GM12873 (cell line): ENCODE data around the gene ZP1.
A peak's percentile ranks its signal among the peaks of the same experiment; 100 is the strongest.

Experiments used
- CTCF ChIP-seq: IDR thresholded peaks from 2 replicates; pipeline ENCODE4 v1.5.1; 2012; ENCODE audit warnings: low read depth, mild to moderate bottlenecking, moderate library complexity, low read length, control low read depth; ENCODE audit not compliant: insufficient read depth; ENCODE audit errors: missing control alignments

The ZP1 gene

DNA sequence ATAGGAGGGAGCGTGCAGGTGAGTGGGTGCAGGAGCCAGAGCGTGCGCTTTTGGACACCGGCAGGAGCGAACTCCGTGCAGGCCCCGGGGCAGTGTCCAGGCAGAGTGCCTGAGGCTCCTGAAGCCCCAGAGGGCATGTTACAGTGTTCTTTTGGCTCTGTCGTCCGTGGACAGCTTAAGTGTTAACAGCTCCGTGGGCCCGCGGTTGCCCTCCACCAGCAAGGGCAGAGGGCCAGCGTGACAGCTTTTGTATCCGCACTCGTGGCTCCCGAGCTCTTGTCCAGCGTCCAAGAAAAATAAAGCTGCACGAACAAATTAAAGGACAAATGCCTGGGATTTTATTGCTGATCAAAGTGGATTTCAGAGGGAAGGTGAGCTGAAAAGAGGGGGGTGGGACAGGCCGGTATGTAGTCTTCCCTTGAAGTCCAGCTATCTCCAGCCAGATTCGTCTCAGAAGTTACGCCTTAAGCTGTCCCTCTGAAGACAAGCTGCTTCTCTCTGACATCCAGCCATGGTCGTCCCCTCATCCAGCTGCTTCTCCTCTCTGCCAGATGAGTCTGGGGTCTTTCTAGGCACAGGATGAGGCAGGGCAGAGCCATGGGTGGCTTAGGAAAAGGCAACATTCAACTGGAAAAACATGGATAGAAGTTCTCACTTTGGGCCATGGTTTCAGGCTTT is 45.6 kb downstream of the ZP1 start:
- no peak for TF ChIP-seq CTCF

GRCh38 chr11:60913793-60914632 is 46.7 kb downstream of the ZP1 start, which contains the start of gene TMEM109:
TSS of gene TMEM109 (plus strand) at chr11:60914158. CDS start at chr11:60919694, 5,536 bp downstream.
- TF ChIP-seq CTCF = no peak

DNA sequence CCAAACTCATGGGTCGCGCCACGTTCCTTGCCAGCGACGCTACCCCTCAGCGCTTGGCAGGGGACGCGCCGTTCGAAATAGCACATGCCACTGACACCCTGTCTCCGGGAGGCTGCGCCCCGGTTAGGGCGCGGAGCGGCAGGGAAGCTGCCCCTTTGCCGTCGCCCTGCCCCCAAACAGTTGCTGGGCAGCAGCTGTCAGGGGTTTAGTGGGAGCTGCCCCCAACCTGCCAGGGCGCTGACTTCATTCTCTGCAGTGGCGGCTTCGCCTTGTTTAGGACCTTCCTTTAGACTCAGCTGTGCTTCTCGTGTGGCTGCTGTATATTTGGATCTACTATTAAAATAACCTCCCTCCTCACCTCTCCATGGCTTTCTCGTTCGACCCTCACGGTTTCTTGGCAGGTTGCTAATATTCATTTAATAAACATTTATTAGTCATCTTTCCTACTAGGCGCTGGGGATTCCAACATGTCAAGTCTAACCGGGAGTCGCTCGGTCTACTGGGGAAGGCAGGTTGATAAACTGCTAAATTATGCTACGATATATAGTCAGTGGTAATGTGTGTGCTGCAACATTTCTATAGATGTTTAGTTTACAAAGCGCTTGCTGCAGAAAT is 47.4 kb downstream of the ZP1 start:
- no peak for TF ChIP-seq CTCF

DNA sequence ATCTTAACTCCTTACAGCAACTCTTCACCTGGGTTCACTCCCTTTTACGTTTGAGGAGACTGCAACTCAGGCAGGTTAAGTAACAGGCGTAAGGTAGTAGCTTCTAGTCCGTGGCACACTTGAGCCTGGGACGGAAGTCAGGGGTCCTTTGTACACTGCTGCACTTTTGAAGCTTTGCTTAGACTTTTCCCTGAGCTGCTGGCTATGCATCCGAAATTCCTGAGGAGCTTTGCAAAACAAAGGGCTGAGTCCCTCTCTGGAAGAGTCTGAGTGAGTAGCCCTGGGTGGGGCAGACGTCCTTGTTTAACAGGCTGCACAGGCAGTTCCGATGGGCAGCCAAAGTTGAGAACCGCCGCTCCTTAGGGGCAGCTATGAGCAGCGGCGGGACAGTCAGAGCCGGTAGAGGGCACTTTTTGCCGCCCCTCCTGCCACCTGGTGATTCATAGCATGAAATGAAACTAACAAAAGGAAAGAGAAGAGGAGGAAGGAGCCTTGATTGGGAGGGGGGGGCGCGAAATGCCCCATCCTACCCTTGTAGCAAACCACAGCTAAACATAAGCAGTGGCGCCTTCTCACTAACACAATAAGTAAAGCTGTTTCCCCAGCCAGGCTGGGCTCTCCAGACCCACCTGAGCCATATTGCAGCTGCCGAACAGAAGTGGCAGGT is 48.0 kb downstream of the ZP1 start:
- peak; percentile 53 for TF ChIP-seq CTCF

DNA sequence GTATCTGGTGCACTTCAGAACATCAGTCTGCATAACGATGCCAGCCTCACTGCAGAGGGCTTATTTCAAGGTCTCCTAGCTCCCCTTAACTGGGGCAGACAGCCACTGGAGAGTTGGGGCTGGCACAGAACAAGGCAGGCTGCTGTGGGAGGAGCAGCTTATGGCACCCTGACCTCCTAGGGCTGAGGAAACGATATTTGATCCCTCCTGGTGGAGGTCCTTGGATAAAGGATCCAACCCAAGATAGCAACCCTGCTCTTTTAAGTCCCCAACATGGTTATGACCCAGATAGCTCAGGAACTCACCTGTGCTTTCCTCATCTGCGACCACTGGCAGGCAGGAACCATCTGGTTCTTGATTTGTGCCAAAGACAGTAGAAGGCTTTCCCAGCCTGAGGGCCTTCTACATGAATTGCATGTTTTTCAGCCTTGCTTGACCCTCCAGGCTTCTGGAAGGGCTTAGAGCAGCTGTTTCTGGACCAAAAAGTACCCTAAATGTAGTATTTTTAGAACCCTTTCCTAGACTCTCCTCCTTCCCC is 49.4 kb downstream of the ZP1 start:
- no peak for TF ChIP-seq CTCF

DNA sequence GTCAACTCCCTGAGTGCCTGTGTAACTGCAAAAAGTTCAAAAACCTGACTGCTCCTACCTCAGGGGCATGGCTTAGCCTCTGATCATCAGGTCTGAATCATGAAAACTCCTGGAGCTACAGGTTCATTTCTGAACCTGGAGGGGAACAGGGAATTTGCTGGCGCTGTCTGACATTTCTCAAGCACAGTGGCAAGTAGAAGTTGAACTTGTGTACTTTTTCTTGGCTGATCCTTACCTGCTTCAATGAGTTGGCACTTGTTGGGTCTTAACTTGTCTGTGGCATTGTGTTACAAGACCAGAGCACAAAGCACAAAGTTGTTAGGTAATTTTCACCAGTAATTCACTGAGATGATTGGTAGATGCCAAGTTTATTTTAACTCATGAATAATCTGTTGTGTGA is 49.9 kb downstream of the ZP1 start:
- TF ChIP-seq CTCF = no peak
